Activated T-helper 1 cell treated with anti-CD3 and anti-CD28 coated beads, Interleukin-12 subunit alpha, Interleukin-12 subunit beta, Interleukin-2, Interleukin-4 antibody, amounts not matched to agents 30 ng/mL and 10 ng/mL and 1 ng/mL, durations not matched to agents 14 hours and 24 hours and 36 hours (primary cell): ENCODE data around the gene MORN1. TPM values are rescaled to one million over a fixed set of nuclear protein-coding genes. Genes with fewer than 3 reads are reported as not detected.
A peak's percentile ranks its signal among the peaks of the same experiment; 100 is the strongest.

Source experiments
- DNase-seq: peaks from one replicate; pipeline ENCODE4 v3.0.0; 2021; ENCODE audit warnings: low spot score
- H3K27ac Mint-ChIP-seq: one replicate; pipeline ENCODE4 v1.8.0; 2021; ENCODE audit warnings: mild to moderate bottlenecking, mixed read lengths
- H3K27me3 Mint-ChIP-seq: one replicate; pipeline ENCODE4 v1.8.0; 2022; ENCODE audit warnings: mild to moderate bottlenecking, moderate library complexity, mixed read lengths; ENCODE audit not compliant: insufficient read depth
- H3K36me3 Mint-ChIP-seq: one replicate; pipeline ENCODE4 v1.8.0; 2021; ENCODE audit warnings: low read depth, mixed read lengths
- H3K4me1 Mint-ChIP-seq: one replicate; pipeline ENCODE4 v1.8.0; 2021; ENCODE audit warnings: low read depth, mixed read lengths
- H3K4me3 Mint-ChIP-seq: one replicate; pipeline ENCODE4 v1.8.0; 2021; ENCODE audit warnings: mild to moderate bottlenecking, moderate library complexity, mixed read lengths
- H3K9me3 Mint-ChIP-seq: one replicate; pipeline ENCODE4 v1.8.0; 2021; ENCODE audit warnings: mixed read lengths
- intact Hi-C: fragments of 100-400 bp; cut with micrococcal nuclease; formaldehyde crosslinking; loops from one replicate; pipeline ENCODE4 v1.15.1; 2024
- total RNA-seq: library from RNA; stranded (reverse); gene quantifications from 2 replicates; pipeline ENCODE4 v1.2.3, GENCODE V29; 2022

MORN1 gene
- total RNA-seq, 1 donor from 2014 or later, result 8.4 TPM

GRCh38 chr1:2416403-2416802 is 25.0 kb upstream of the MORN1 start:
- Mint-ChIP-seq H3K27me3 (no peaks in the 10 kb centered on the region), H3K4me3 (peak overlapping the region; percentile 79), H3K27ac (peak overlapping the region; percentile 1), H3K4me1 (peaks cover 29% of the 10 kb centered on the region), H3K36me3 (no peaks in the 10 kb centered on the region), H3K9me3 (no peaks in the 10 kb centered on the region)
- intact Hi-C loops, result loop anchor here (10.0 kb wide), 2 partner anchors 1208 to 1378 kb away; partner anchors contain the start of genes LRRC47 and TPRG1L
- DNase-seq, result peak; percentile 25

GRCh38 chr1:2415801-2416208 is 24.5 kb upstream of the MORN1 start:
- intact Hi-C loops, result loop anchor here (2.0 to 10.0 kb wide), 3 partner anchors 507 to 1379 kb away; partner anchors contain the start of genes LRRC47 and TPRG1L
- no peaks in the 10 kb centered on the region for H3K9me3 Mint-ChIP-seq
- no peaks in the 10 kb centered on the region for H3K36me3 Mint-ChIP-seq
- peak; percentile 48 for DNase-seq
- H3K4me1 Mint-ChIP-seq, result peaks cover 33% of the 10 kb centered on the region
- peak overlapping the region; percentile 81 for H3K27ac Mint-ChIP-seq
- H3K4me3 Mint-ChIP-seq, result peak overlapping the region; percentile 79
- no peaks in the 10 kb centered on the region for H3K27me3 Mint-ChIP-seq

DNA sequence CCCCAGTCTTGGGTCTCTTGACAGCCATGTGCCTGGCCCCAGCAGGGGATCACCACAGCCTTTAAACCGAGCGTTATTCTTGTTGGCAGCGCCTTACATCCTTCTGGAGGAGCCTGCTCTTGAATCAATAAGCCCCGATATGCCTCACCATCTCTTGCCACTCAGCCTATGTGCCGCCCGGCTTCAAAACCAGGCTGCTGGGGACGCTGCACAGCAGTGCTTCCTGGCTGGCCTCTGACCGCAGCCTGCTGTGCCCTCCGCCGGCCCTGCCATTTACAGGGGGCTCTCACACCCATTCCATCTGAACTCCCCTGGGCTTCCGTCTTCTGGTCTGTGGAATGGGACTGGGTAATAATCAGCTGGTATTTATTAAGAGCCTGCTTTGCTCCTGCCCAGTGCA is 24.0 kb upstream of the MORN1 start:
- Mint-ChIP-seq H3K4me3 (peak overlapping the region; percentile 79), H3K36me3 (no peaks in the 10 kb centered on the region), H3K9me3 (no peaks in the 10 kb centered on the region), H3K4me1 (peaks cover 38% of the 10 kb centered on the region), H3K27me3 (no peaks in the 10 kb centered on the region), H3K27ac (peak overlapping the region; percentile 81)
- DNase-seq, result no peak
- intact Hi-C loops, result loop anchor here (2.0 to 10.0 kb wide), 3 partner anchors 507 to 1379 kb away; partner anchors contain the start of genes LRRC47 and TPRG1L

- DNase-seq, result peak; percentile 74
- no peaks in the 10 kb centered on the region for H3K36me3 Mint-ChIP-seq
- peak overlapping the region; percentile 73 for H3K27ac Mint-ChIP-seq
- H3K9me3 Mint-ChIP-seq, result no peaks in the 10 kb centered on the region
- H3K4me1 Mint-ChIP-seq, result peaks cover 38% of the 10 kb centered on the region
- intact Hi-C loops, result loop anchor here (1.0 to 10.0 kb wide), 8 partner anchors 134 to 1380 kb away; partner anchors contain the start of genes LRRC47, PRXL2B and TPRG1L
- no peaks in the 10 kb centered on the region for H3K27me3 Mint-ChIP-seq
- H3K4me3 Mint-ChIP-seq, result peak overlapping the region; percentile 79
These were observed 23.1 kb upstream of the MORN1 start for GRCh38 chr1:2414297-2414958.

- H3K27ac Mint-ChIP-seq, result peak overlapping the region; percentile 73
- H3K9me3 Mint-ChIP-seq, result no peaks in the 10 kb centered on the region
- H3K27me3 Mint-ChIP-seq, result no peaks in the 10 kb centered on the region
- peak overlapping the region; percentile 79 for H3K4me3 Mint-ChIP-seq
- no peaks in the 10 kb centered on the region for H3K36me3 Mint-ChIP-seq
- peaks cover 38% of the 10 kb centered on the region for H3K4me1 Mint-ChIP-seq
- peak; percentile 9 for DNase-seq
- intact Hi-C loops, result loop anchor here (1.0 to 10.0 kb wide), 9 partner anchors 135 to 1381 kb away; partner anchors contain the start of genes LRRC47, PRXL2B and TPRG1L
These were observed 22.3 kb upstream of the MORN1 start for GRCh38 chr1:2413495-2414296.

DNA sequence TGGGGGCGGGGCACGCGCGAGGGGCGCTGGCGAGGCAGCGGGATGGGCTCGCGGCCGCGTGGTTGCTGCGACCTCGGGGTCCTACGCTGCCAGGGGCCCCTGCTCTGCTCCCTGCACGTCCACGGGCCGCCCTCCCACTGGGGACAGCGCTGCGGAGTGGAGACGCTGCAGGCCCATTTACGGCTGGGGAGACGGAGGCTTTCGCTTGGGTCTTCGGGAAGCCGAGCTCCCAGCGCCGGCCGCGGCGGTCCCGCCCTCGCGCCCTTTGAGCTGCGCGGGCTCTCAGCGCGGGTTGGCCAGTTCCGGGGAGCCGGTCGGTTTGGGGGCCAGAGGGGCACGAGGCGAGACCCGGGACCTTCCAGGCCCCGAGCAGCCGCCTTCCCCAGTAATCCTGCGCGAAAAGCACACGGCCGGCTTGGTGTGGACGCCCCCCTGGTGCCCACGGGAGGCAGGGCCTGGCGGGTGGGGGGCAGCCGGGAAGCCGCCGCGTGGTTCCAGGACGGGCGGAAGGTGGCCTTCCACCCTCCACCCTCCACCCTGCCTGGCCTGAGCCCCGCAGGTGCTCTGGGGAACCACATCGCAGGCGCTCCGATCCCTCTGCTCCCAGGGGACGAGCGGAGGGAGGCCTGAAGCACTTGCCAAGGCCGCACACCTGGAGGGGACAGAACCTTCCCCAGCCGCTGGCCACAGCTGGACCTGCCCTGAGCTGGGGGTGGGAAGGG is 21.6 kb upstream of the MORN1 start:
- Mint-ChIP-seq H3K9me3 (no peaks in the 10 kb centered on the region), H3K4me3 (peak overlapping the region; percentile 79), H3K27me3 (no peaks in the 10 kb centered on the region), H3K4me1 (peaks cover 38% of the 10 kb centered on the region), H3K27ac (no peak overlapping the region), H3K36me3 (no peaks in the 10 kb centered on the region)
- intact Hi-C loops, result loop anchor here (1.0 to 10.0 kb wide), 7 partner anchors 22 to 1382 kb away; partner anchors contain the start of genes LRRC47, MORN1, PANK4 and RER1
- DNase-seq, result no peak

GRCh38 chr1:2412395-2412772 is 21.0 kb upstream of the MORN1 start, which contains the start of gene PEX10:
Gene PEX10, minus strand, starts transcription at chr1:2412564. Its CDS starts 62 bp downstream, at chr1:2412502.
- peak; percentile 99 for DNase-seq
- peaks cover 38% of the 10 kb centered on the region for H3K4me1 Mint-ChIP-seq
- no peaks in the 10 kb centered on the region for H3K9me3 Mint-ChIP-seq

GRCh38 chr1:2411801-2412394 is 20.5 kb upstream of the MORN1 start:
- peak overlapping the region; percentile 89 for H3K27ac Mint-ChIP-seq
- H3K36me3 Mint-ChIP-seq, result peaks cover 2% of the 10 kb centered on the region
- intact Hi-C loops, result loop anchor here (1.0 to 10.0 kb wide), 7 partner anchors 21 to 1383 kb away; partner anchors contain the start of genes LRRC47, MORN1, PANK4 and RER1
- no peaks in the 10 kb centered on the region for H3K9me3 Mint-ChIP-seq
- H3K4me1 Mint-ChIP-seq, result peaks cover 34% of the 10 kb centered on the region
- H3K27me3 Mint-ChIP-seq, result no peaks in the 10 kb centered on the region
- no peak for DNase-seq
- H3K4me3 Mint-ChIP-seq, result peak overlapping the region; percentile 90

More at GRCh38 chr1:2412395-2412772, 21.0 kb upstream of the MORN1 start, which contains the start of gene PEX10:
- H3K27ac Mint-ChIP-seq, result peak within 1 kb of the TSS; percentile 89
- H3K27me3 Mint-ChIP-seq, result no peaks in the 10 kb centered on the region
- H3K4me3 Mint-ChIP-seq, result peak within 1 kb of the TSS; percentile 90
- no peaks in the 10 kb centered on the region for H3K36me3 Mint-ChIP-seq
- intact Hi-C loops, result loop anchor here (1.0 to 10.0 kb wide), 7 partner anchors 21 to 1382 kb away; partner anchors contain the start of genes LRRC47, MORN1, PANK4 and RER1

DNA sequence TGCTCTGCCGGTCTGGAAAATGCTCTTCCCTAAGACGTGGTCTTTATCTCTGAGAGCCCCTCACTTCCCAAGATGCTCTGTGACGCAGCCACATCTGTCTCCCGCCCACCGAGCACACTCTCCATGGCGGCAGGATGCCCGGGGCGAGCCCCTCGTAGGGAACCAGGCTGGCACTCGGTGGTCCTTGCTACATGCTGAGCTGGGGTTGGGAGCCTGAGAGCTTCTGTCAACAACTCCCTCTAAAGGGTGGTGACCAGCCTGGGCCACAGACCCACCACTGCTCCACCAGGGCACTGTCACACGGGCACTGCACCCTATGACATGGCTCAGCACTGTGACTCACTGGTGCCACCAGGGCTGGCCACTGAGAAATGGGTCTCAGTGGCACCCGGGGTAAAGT is 18.4 kb upstream of the MORN1 start:
- H3K4me1 Mint-ChIP-seq, result peaks cover 20% of the 10 kb centered on the region

DNA sequence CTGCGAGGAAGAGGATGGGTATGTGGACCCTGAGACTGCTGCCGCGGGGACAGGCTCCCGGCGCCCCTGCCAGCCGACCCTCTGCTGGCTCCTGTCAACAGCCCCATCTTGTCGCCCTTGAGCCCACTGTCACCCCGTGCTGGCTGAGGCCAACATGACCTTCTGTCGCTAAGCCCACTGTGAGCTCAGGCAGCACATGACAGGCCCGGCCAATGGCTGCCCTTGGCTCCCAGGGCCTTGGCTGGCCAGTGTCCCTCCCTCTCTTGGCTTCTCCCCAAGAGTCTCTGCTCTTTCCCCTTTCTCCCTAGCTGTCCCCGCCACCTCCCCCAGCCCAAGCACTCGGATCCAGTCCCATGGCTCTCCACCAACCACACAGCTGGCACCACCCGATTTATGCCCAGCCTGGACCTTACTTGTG is 17.5 kb upstream of the MORN1 start:
- H3K4me3 Mint-ChIP-seq, result no peak overlapping the region
- no peaks in the 10 kb centered on the region for H3K9me3 Mint-ChIP-seq
- H3K4me1 Mint-ChIP-seq, result peaks cover 11% of the 10 kb centered on the region
- no peak for DNase-seq
- peaks cover 9% of the 10 kb centered on the region for H3K36me3 Mint-ChIP-seq
- no peaks in the 10 kb centered on the region for H3K27me3 Mint-ChIP-seq
- intact Hi-C loops, result no loop called here
- no peak overlapping the region for H3K27ac Mint-ChIP-seq

More for the DNA sequence above, 18.4 kb upstream of the MORN1 start:
- H3K9me3 Mint-ChIP-seq, result no peaks in the 10 kb centered on the region
- intact Hi-C loops, result loop anchor here (5.0 to 10.0 kb wide), 3 partner anchors 1215 to 1385 kb away; partner anchors contain the start of genes LRRC47 and TPRG1L
- H3K27ac Mint-ChIP-seq, result no peak overlapping the region
- H3K4me3 Mint-ChIP-seq, result no peak overlapping the region
- peaks cover 4% of the 10 kb centered on the region for H3K36me3 Mint-ChIP-seq
- DNase-seq, result no peak
- no peaks in the 10 kb centered on the region for H3K27me3 Mint-ChIP-seq

- Mint-ChIP-seq H3K36me3 (peaks cover 12% of the 10 kb centered on the region), H3K4me3 (no peak overlapping the region), H3K4me1 (peaks cover 10% of the 10 kb centered on the region), H3K27me3 (no peaks in the 10 kb centered on the region), H3K27ac (no peak overlapping the region), H3K9me3 (no peaks in the 10 kb centered on the region)
- intact Hi-C loops, result no loop called here
- no peak for DNase-seq
These were observed 17.1 kb upstream of the MORN1 start for GRCh38 chr1:2408456-2408855.

DNA sequence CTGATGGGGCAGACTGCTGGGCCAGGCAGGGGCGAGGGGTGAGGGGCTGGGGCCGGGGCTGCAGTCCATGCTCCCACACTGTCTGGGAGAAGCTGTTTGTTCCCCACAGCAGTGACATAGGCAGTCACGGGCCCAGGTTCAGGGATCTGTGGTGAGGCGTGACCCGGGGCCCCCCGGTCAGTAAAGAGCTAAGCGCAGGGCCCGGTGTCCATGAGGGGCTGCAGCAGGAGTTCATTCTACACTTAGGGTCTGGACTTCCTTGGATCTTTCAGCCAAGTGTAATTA is 16.6 kb upstream of the MORN1 start:
- H3K4me3 Mint-ChIP-seq, result no peak overlapping the region
- no peak overlapping the region for H3K27ac Mint-ChIP-seq
- no peak for DNase-seq
- H3K9me3 Mint-ChIP-seq, result no peaks in the 10 kb centered on the region
- H3K4me1 Mint-ChIP-seq, result peaks cover 10% of the 10 kb centered on the region
- H3K27me3 Mint-ChIP-seq, result no peaks in the 10 kb centered on the region
- intact Hi-C loops, result no loop called here
- H3K36me3 Mint-ChIP-seq, result peaks cover 15% of the 10 kb centered on the region
